IMR-90 (cell line): ENCODE measurements around the gene KLHL41. TPM values are rescaled to one million over a fixed set of nuclear protein-coding genes. Genes with fewer than 3 reads are reported as not detected.

Experiments
- ATAC-seq: fragments of 200-7000 bp; cut with Tn5 transposase; 2 replicates; pipeline ENCODE4 v1.9.1; 2020; ENCODE audit warnings: low read depth, mild to moderate bottlenecking, moderate library complexity
- BruUV-seq: library from RNA; stranded (reverse); fragments of 400-500 nt; replicated peaks from 2 replicates; lab custom pipeline; 2021; lab: Mats Ljungman, UMichigan
- CTCF ChIA-PET: fragments of 300-600 bp; formaldehyde crosslinking; extraction: SDS; loops from one replicate; lab custom pipeline; 2021; ENCODE audit warnings: antibody characterized with exemption; lab: Yijun Ruan, JAX
- POLR2A ChIA-PET: fragments of 300-600 bp; sonication (Branson Sonifier 250); formaldehyde crosslinking; loops from one replicate; lab custom pipeline; 2022; ENCODE audit warnings: antibody characterized with exemption; ENCODE audit not compliant: unreplicated experiment; lab: Charles Lee
- DNase-seq: peaks from one replicate; pipeline ENCODE4 v3.0.0; 2013
- H2AFZ ChIP-seq: replicated peaks from 2 replicates; pipeline ENCODE3; 2013; ENCODE audit warnings: low read length, mild to moderate bottlenecking; ENCODE audit not compliant: poor library complexity
- H2AK5ac ChIP-seq: 2 replicates; pipeline ENCODE4 v1.6.1; 2013; ENCODE audit warnings: low read depth, low read length, inconsistent platforms
- H2AK9ac ChIP-seq: replicated peaks from 2 replicates; pipeline ENCODE3; 2013; ENCODE audit warnings: mild to moderate bottlenecking, low read depth, low read length, moderate library complexity; ENCODE audit not compliant: poor library complexity
- H2BK120ac ChIP-seq: 2 replicates; pipeline ENCODE4 v1.6.1; 2013; ENCODE audit warnings: low read depth, low read length, inconsistent platforms
- H2BK15ac ChIP-seq: 3 replicates; pipeline ENCODE4 v1.6.1; 2013; ENCODE audit warnings: low read depth, low read length, inconsistent platforms
- H2BK20ac ChIP-seq: 2 replicates; pipeline ENCODE4 v1.6.1; 2013; ENCODE audit warnings: low read depth, mild to moderate bottlenecking, inconsistent platforms, low read length, moderate library complexity
- H2BK5ac ChIP-seq: 2 replicates; pipeline ENCODE4 v1.6.1; 2013; ENCODE audit warnings: mild to moderate bottlenecking, low read depth, low read length, inconsistent platforms; ENCODE audit not compliant: poor library complexity, severe bottlenecking
- H3K14ac ChIP-seq: replicated peaks from 2 replicates; pipeline ENCODE4 v1.6.1; 2013; ENCODE audit warnings: low read depth, low read length, inconsistent platforms
- H3K18ac ChIP-seq: 2 replicates; pipeline ENCODE4 v1.6.1; 2013; ENCODE audit warnings: low read depth, low read length, control low read depth
- H3K23ac ChIP-seq: 2 replicates; pipeline ENCODE4 v1.6.1; 2013; ENCODE audit warnings: low read depth, low read length, inconsistent platforms
- H3K27ac ChIP-seq: 2 replicates; pipeline ENCODE4 v1.5.1; 2013; ENCODE audit warnings: mild to moderate bottlenecking, control low read depth, low read length; ENCODE audit not compliant: insufficient read depth
- H3K27me3 ChIP-seq: 2 replicates; pipeline ENCODE4 v1.6.1; 2013; ENCODE audit warnings: low read length; ENCODE audit not compliant: control insufficient read depth, insufficient read depth
- H3K36me3 ChIP-seq: 2 replicates; pipeline ENCODE4 v1.6.1; 2013; ENCODE audit warnings: low read length, mixed read lengths; ENCODE audit not compliant: control insufficient read depth, insufficient read depth
- H3K4ac ChIP-seq: 2 replicates; pipeline ENCODE4 v1.6.1; 2013; ENCODE audit warnings: low read depth, low read length, inconsistent platforms
- H3K4me1 ChIP-seq: 2 replicates; pipeline ENCODE4 v1.6.1; 2013; ENCODE audit warnings: low read length, mixed read lengths; ENCODE audit not compliant: control insufficient read depth, insufficient read depth
- H3K4me2 ChIP-seq: 2 replicates; pipeline ENCODE4 v1.6.1; 2013; ENCODE audit warnings: low read depth, mild to moderate bottlenecking, control low read depth, low read length, moderate library complexity
- H3K4me3 ChIP-seq: 2 replicates; pipeline ENCODE4 v1.5.1; 2013; ENCODE audit warnings: low read depth, mild to moderate bottlenecking, control low read depth, low read length, moderate library complexity; ENCODE audit not compliant: insufficient read depth
- H3K56ac ChIP-seq: 2 replicates; pipeline ENCODE4 v1.6.1; 2013; ENCODE audit warnings: low read length, inconsistent platforms; ENCODE audit not compliant: insufficient read depth; ENCODE audit errors: extremely low read depth
- H3K79me1 ChIP-seq, 2 experiments: 2 replicates each; pipeline ENCODE4 v1.6.1; 2013; ENCODE audit warnings: low read length in 2 of 2, inconsistent platforms in 1 of 2, low read depth in 1 of 2
- H3K9ac ChIP-seq: 2 replicates; pipeline ENCODE4 v1.6.1; 2013; ENCODE audit warnings: low read depth, low read length, control low read depth
- H3K9me1 ChIP-seq: 2 replicates; pipeline ENCODE4 v1.6.1; 2013; ENCODE audit warnings: low read length, inconsistent platforms; ENCODE audit not compliant: insufficient read depth
- H3K9me3 ChIP-seq: 2 replicates; pipeline ENCODE4 v1.6.1; 2013; ENCODE audit warnings: low read length; ENCODE audit not compliant: control insufficient read depth, insufficient read depth
- H4K20me1 ChIP-seq: 2 replicates; pipeline ENCODE4 v1.6.1; 2013; ENCODE audit warnings: low read length, inconsistent platforms; ENCODE audit not compliant: insufficient read depth
- H4K5ac ChIP-seq: 2 replicates; pipeline ENCODE4 v1.6.1; 2013; ENCODE audit warnings: mild to moderate bottlenecking, low read depth, low read length, control low read depth
- H4K8ac ChIP-seq, 2 experiments: 2 replicates each; pipeline ENCODE4 v1.6.1; 2013; ENCODE audit warnings: low read depth in 2 of 2, low read length in 2 of 2, control low read depth in 1 of 2, inconsistent platforms in 1 of 2
- H4K91ac ChIP-seq: 2 replicates; pipeline ENCODE4 v1.6.1; 2013; ENCODE audit warnings: low read depth, low read length, inconsistent platforms; ENCODE audit not compliant: insufficient read depth
- CEBPB ChIP-seq: IDR thresholded peaks from 2 replicates; pipeline ENCODE4 v1.6.1; 2012; ENCODE audit warnings: low read depth, low read length, improper control_type of control experiment
- CHD1 ChIP-seq: IDR thresholded peaks from 2 replicates; pipeline ENCODE4 v1.6.1; 2012; ENCODE audit warnings: low read depth, low read length, improper control_type of control experiment
- FOS ChIP-seq: fragments of 150-350 bp; IDR thresholded peaks from 2 replicates; pipeline ENCODE4 v1.6.1; 2016; ENCODE audit warnings: low read depth, low read length
- MAFK ChIP-seq: IDR thresholded peaks from 2 replicates; pipeline ENCODE4 v1.6.1; 2012; ENCODE audit warnings: low read depth, low read length, improper control_type of control experiment
- MAZ ChIP-seq: IDR thresholded peaks from 2 replicates; pipeline ENCODE4 v1.6.1; 2012; ENCODE audit warnings: low read depth, mild to moderate bottlenecking, low read length, improper control_type of control experiment, moderate library complexity, borderline replicate concordance
- RAD21 ChIP-seq: IDR thresholded peaks from 2 replicates; pipeline ENCODE4 v1.6.1; 2012; ENCODE audit warnings: low read length, improper control_type of control experiment
- RFX5 ChIP-seq: IDR thresholded peaks from 2 replicates; pipeline ENCODE4 v1.8.0; 2012; ENCODE audit warnings: low read depth, mild to moderate bottlenecking, low read length, moderate library complexity
- SMC3 ChIP-seq: fragments of 150-350 bp; IDR thresholded peaks from 2 replicates; pipeline ENCODE4 v1.6.1; 2016; ENCODE audit warnings: low read depth, mild to moderate bottlenecking, antibody characterized with exemption, low read length, moderate library complexity
- WGBS, 2 experiments: methylation state at CpG; one replicate each; pipeline versions ENCODE4 v1.1.5 to v1.1.7; 2013; ENCODE audit warnings: missing lambda C conversion rate in 2 of 2; ENCODE audit not compliant: insufficient read length in 1 of 2; ENCODE audit errors: extremely low coverage in 2 of 2; 5-methylcytosine and 5-hydroxymethylcytosine counted together
- dilution Hi-C: fragments of 300-500 bp; cut with HindIII; formaldehyde crosslinking; loops from one replicate; pipeline ENCODE4 v1.14.3; 2018; ENCODE audit warnings: low sequenced_read_pairs; ENCODE audit not compliant: unreplicated experiment
- in situ Hi-C: fragments of 300-500 bp; cut with MboI; formaldehyde crosslinking; loops from 3 replicates; pipeline ENCODE4 v1.14.3; 2019; ENCODE audit warnings: low sequenced_read_pairs, inconsistent platforms, mixed read lengths
- intact Hi-C: fragments of 100-400 bp; cut with micrococcal nuclease; formaldehyde crosslinking; loops from 2 replicates; pipeline ENCODE4 v1.10.0; 2022
- polyA plus RNA-seq, 3 experiments: library from polyadenylated mRNA; depleted of rRNA; stranded (reverse); fragments of >200 nt; gene quantifications; 2 replicates each; pipeline ENCODE4 v1.2.3, GENCODE V29; 2012; ENCODE audit warnings: low replicate concordance in 1 of 3
- total RNA-seq: library from RNA; depleted of rRNA; stranded (reverse); fragments of >200 nt; gene quantifications from 2 replicates; pipeline ENCODE4 v1.2.3, GENCODE V29; 2012
- TF ChIP-seq, protein P1 (sequence below): fragments of 150-350 bp; IDR thresholded peaks from 2 replicates; pipeline ENCODE4 v1.6.1; 2016; ENCODE audit warnings: low read depth, mild to moderate bottlenecking, low read length, moderate library complexity, borderline replicate concordance
- TF ChIP-seq, protein P2 (sequence below): conservative IDR thresholded peaks from 2 replicates; pipeline ENCODE4 v1.5.1; 2012; ENCODE audit warnings: mild to moderate bottlenecking, low read depth, low read length, improper control_type of control experiment

Gene KLHL41
- total and polyA plus RNA-seq, 2 of the 4 experiments (the other 2 are of a cell fraction), result 0.10 to 0.18 TPM

DNA sequence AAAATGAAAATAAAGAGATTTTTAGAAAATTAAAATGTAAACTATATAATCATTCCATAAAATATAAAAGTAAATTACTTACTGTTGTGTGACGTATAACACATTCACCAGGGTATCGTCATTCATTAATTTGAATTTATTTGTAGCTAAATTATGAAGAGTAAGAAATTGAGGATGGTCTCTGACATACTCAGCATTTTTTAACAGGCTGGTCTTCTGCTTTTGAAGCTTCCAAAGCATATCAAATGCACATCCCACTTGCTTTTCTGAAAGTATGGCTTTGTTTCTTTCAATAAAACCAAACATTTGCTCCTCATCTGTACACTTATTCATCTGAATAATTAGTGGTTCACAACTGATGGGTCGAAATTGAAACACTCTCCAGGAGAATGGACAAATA, 62.1 kb downstream of the KLHL41 start:
- Histone ChIP-seq H3K9ac (no peak overlapping the region), H3K14ac (no peak overlapping the region), H2BK120ac (no peak overlapping the region), H4K91ac (no peak overlapping the region), H4K5ac (no peak overlapping the region), H3K79me1 (peaks cover 0 to 20% of the 10 kb centered on the region in 2 experiments; a peak in 3 of 4 replicates), H3K4me2 (no peak overlapping the region), H3K36me3 (no peaks in the 10 kb centered on the region), H2BK20ac (no peak overlapping the region), H3K4me3 (no peak overlapping the region), H2AK9ac (no peak overlapping the region), H3K56ac (no peak overlapping the region), H2AFZ (no peak overlapping the region), H3K18ac (no peak overlapping the region), H3K4ac (no peak overlapping the region), H2AK5ac (no peak overlapping the region), H3K9me3 (no peaks in the 10 kb centered on the region), H3K9me1 (no peaks in the 10 kb centered on the region), H3K4me1 (no peaks in the 10 kb centered on the region), H4K20me1 (no peaks in the 10 kb centered on the region), H3K27me3 (no peaks in the 10 kb centered on the region), H2BK5ac (no peak overlapping the region), H3K23ac (no peak overlapping the region), H4K8ac (no peak overlapping the region), H2BK15ac (no peak overlapping the region), H3K27ac (no peak overlapping the region)
- no peak for DNase-seq
- in situ Hi-C loops (no loop called here), intact Hi-C loops (loop anchor here (10.0 kb wide), 1 partner anchor 223 kb away; the partner anchor contains the start of gene SSB), dilution Hi-C loops (no loop called here)
- CTCF ChIA-PET, result interaction anchor here (0.7 kb wide), 1 partner anchor 1862 kb away, joined by 3 read pairs; no protein-coding TSS in a partner anchor
- POLR2A ChIA-PET, result no interaction called here
- TF ChIP-seq RAD21, result no peak
- TF ChIP-seq RFX5, result no peak
- TF ChIP-seq, protein P1, sequence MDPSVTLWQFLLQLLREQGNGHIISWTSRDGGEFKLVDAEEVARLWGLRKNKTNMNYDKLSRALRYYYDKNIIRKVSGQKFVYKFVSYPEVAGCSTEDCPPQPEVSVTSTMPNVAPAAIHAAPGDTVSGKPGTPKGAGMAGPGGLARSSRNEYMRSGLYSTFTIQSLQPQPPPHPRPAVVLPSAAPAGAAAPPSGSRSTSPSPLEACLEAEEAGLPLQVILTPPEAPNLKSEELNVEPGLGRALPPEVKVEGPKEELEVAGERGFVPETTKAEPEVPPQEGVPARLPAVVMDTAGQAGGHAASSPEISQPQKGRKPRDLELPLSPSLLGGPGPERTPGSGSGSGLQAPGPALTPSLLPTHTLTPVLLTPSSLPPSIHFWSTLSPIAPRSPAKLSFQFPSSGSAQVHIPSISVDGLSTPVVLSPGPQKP, result no peak
- no peak for TF ChIP-seq FOS
- TF ChIP-seq SMC3, result no peak
- TF ChIP-seq CHD1, result no peak
- TF ChIP-seq CEBPB, result no peak
- TF ChIP-seq, protein P2, sequence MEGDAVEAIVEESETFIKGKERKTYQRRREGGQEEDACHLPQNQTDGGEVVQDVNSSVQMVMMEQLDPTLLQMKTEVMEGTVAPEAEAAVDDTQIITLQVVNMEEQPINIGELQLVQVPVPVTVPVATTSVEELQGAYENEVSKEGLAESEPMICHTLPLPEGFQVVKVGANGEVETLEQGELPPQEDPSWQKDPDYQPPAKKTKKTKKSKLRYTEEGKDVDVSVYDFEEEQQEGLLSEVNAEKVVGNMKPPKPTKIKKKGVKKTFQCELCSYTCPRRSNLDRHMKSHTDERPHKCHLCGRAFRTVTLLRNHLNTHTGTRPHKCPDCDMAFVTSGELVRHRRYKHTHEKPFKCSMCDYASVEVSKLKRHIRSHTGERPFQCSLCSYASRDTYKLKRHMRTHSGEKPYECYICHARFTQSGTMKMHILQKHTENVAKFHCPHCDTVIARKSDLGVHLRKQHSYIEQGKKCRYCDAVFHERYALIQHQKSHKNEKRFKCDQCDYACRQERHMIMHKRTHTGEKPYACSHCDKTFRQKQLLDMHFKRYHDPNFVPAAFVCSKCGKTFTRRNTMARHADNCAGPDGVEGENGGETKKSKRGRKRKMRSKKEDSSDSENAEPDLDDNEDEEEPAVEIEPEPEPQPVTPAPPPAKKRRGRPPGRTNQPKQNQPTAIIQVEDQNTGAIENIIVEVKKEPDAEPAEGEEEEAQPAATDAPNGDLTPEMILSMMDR, result no peak
- TF ChIP-seq MAZ, result no peak
- TF ChIP-seq MAFK, result no peak
- ATAC-seq, result no peak
- no CpG with 5 or more reads among the region's 3 CpGs for WGBS, 2 experiments
- no TSS peak for BruUV-seq
